Keratinocyte (primary cell): ENCODE results near the gene STK26.

Experiments
- EZH2 ChIP-seq: IDR thresholded peaks from one replicate; pipeline ENCODE4 v1.6.1; 2012; ENCODE audit warnings: inconsistent platforms, mild to moderate bottlenecking, low read length, moderate library complexity
- TF ChIP-seq, protein P1 (sequence below), 3 experiments: IDR thresholded peaks in 1 of 3; conservative IDR thresholded peaks in 1 of 3; optimal IDR thresholded peaks in 1 of 3; 2 replicates in 2 of 3; 3 replicates in 1 of 3; pipeline versions ENCODE3 to v1.5.1; 2011; ENCODE audit warnings: low read length in 3 of 3, mild to moderate bottlenecking in 3 of 3, moderate library complexity in 2 of 3, control low read depth in 1 of 3, inconsistent platforms in 1 of 3; ENCODE audit not compliant: insufficient read depth in 2 of 3; ENCODE audit errors: extremely low read depth in 1 of 3

DNA sequence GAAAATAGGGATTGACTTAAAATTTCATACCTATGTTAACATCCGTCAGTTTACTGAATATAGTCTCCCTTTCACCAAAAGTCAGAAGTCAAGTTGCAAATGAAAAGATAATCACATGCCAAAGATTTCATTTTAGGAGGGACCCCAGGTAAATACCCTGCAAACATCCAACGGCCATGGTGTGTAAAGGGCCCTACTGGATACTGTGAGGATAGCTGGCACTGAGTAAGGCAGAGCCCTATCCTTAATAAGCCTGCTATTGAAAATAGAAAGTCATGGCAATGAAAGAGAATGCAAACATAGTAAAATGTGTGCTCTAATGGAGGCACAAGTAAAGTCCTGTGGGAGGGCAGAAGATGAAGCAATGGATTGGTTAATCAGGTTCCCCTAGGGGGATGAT, 20.9 kb downstream of the STK26 start:
- TF ChIP-seq EZH2, result no peak
- TF ChIP-seq, protein P1, sequence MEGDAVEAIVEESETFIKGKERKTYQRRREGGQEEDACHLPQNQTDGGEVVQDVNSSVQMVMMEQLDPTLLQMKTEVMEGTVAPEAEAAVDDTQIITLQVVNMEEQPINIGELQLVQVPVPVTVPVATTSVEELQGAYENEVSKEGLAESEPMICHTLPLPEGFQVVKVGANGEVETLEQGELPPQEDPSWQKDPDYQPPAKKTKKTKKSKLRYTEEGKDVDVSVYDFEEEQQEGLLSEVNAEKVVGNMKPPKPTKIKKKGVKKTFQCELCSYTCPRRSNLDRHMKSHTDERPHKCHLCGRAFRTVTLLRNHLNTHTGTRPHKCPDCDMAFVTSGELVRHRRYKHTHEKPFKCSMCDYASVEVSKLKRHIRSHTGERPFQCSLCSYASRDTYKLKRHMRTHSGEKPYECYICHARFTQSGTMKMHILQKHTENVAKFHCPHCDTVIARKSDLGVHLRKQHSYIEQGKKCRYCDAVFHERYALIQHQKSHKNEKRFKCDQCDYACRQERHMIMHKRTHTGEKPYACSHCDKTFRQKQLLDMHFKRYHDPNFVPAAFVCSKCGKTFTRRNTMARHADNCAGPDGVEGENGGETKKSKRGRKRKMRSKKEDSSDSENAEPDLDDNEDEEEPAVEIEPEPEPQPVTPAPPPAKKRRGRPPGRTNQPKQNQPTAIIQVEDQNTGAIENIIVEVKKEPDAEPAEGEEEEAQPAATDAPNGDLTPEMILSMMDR (optimal IDR thresholded peaks at IDR 0.05 in 1 of 3, IDR thresholded peaks at IDR 0.05 in 1 of 3, conservative IDR thresholded peaks at IDR 0.05 in 1 of 3; ENCODE audit: extremely low read depth in 1 of 3, insufficient read depth in 2 of 3, low read length in 3 of 3), result no peak
